Body of pancreas (tissue), 2 donors: ENCODE measurements around the gene TRPM7. TPM values are rescaled to one million over a fixed set of nuclear protein-coding genes. Genes with fewer than 3 reads are reported as not detected.

Source experiments
- small RNA-seq: library from RNA; depleted of rRNA; stranded (forward); fragments of <200 nt; gene quantifications from one replicate; pipeline ENCODE3, GENCODE V24; 2016
- total RNA-seq, 2 donors: library from RNA; depleted of rRNA; stranded (reverse); fragments of >200 nt; gene quantifications; one replicate each; pipeline ENCODE4 v1.1.0, GENCODE V29; 2016

Gene TRPM7
- total RNA-seq, 2 donors from 2014 or later = 40.9 to 43.3 TPM

Small RNA genes lying within 50 kb of the gene (small RNA-seq; reads per million reads assigned to genes)
- gene RN7SL354P = not detected

Other genes with a start within 250 kb of the TRPM7 start
- not detected for gene USP50, start 140.1 kb downstream of the TRPM7 start, total RNA-seq
- 100 to 1,000 TPM in 1 of 2 donors, 10 to 100 TPM in 1; 83.8 to 105 TPM for gene SPPL2A, start 78.9 kb upstream of the TRPM7 start, total RNA-seq
- gene AP4E1, start 221.9 kb upstream of the TRPM7 start, total RNA-seq = 1 to 10 TPM; 3.4 to 3.6 TPM